WERI-Rb-1 (cell line): Measurements from ENCODE around the gene SNAI1.
A peak's percentile ranks its signal among the peaks of the same experiment; 100 is the strongest.
"Not testable (repeated sequence)": the region's sequence is repeated elsewhere in the genome, so short reads cannot be mapped to it uniquely, and the experiment has no call there.

ENCODE experiments used
- DNase-seq: peaks from one replicate; pipeline ENCODE4 v3.0.0-alpha.2; 2020
- H3K27ac ChIP-seq: fragments of 250-450 bp; sonication (Bioruptor Pico); 2 replicates; pipeline ENCODE4 v1.5.1; 2020; ENCODE audit warnings: mild to moderate bottlenecking, moderate library complexity
- H3K27me3 ChIP-seq: fragments of 250-450 bp; sonication (Bioruptor Pico); 2 replicates; pipeline ENCODE4 v1.5.1; 2021; ENCODE audit warnings: mild to moderate bottlenecking, low read depth, moderate library complexity; ENCODE audit not compliant: insufficient read depth, severe bottlenecking
- H3K36me3 ChIP-seq: fragments of 250-450 bp; sonication (Bioruptor Pico); 2 replicates; pipeline ENCODE4 v1.5.1; 2020; ENCODE audit warnings: mild to moderate bottlenecking, moderate library complexity
- H3K4me3 ChIP-seq: 2 replicates; pipeline ENCODE4 v1.5.1; 2011; ENCODE audit warnings: low read depth, mild to moderate bottlenecking, control low read depth, low read length
- H3K9me3 ChIP-seq: fragments of 250-450 bp; sonication (Bioruptor Pico); 2 replicates; pipeline ENCODE4 v1.5.1; 2021; ENCODE audit warnings: mild to moderate bottlenecking, moderate library complexity; ENCODE audit not compliant: severe bottlenecking
- TF ChIP-seq, protein P1 (sequence below): IDR thresholded peaks from 2 replicates; pipeline ENCODE4 v1.5.1; 2011; ENCODE audit warnings: low read depth, mild to moderate bottlenecking, control low read depth, inconsistent platforms, low read length

Gene SNAI1

DNA sequence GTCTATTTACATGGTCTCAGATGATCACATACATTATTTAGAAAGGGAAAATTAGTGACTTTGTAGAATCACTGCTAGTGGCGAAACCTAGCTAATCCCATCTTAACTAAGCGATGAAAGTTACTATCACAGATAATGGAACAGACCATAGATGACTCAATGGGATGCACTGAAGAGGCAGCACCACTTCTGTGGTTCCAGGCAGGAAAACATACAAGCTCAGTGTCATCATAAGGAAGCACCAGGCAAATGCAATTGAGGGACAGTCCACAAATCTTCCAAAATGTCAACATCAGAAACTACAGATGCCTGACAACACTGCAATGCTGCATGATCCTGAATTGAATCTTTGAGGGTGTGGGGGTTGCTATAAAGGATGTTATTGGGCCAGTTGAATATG is 15.9 kb upstream of the SNAI1 start:
- TF ChIP-seq, protein P1, sequence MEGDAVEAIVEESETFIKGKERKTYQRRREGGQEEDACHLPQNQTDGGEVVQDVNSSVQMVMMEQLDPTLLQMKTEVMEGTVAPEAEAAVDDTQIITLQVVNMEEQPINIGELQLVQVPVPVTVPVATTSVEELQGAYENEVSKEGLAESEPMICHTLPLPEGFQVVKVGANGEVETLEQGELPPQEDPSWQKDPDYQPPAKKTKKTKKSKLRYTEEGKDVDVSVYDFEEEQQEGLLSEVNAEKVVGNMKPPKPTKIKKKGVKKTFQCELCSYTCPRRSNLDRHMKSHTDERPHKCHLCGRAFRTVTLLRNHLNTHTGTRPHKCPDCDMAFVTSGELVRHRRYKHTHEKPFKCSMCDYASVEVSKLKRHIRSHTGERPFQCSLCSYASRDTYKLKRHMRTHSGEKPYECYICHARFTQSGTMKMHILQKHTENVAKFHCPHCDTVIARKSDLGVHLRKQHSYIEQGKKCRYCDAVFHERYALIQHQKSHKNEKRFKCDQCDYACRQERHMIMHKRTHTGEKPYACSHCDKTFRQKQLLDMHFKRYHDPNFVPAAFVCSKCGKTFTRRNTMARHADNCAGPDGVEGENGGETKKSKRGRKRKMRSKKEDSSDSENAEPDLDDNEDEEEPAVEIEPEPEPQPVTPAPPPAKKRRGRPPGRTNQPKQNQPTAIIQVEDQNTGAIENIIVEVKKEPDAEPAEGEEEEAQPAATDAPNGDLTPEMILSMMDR, result no peak

GRCh38 chr20:49969234-49969633 is 13.5 kb upstream of the SNAI1 start:
- no peaks in the 10 kb centered on the region for H3K9me3 ChIP-seq
- TF ChIP-seq, protein P1, result no peak
- DNase-seq, result no peak
- no peaks in the 10 kb centered on the region for H3K27me3 ChIP-seq
- H3K36me3 ChIP-seq, result no peaks in the 10 kb centered on the region
- H3K4me3 ChIP-seq, result no peak overlapping the region
- no peak overlapping the region for H3K27ac ChIP-seq

More for the DNA sequence above, 15.9 kb upstream of the SNAI1 start:
- no peak for DNase-seq
- Histone ChIP-seq H3K9me3 (no peaks in the 10 kb centered on the region), H3K27ac (no peak overlapping the region), H3K27me3 (no peaks in the 10 kb centered on the region), H3K4me3 (no peak overlapping the region), H3K36me3 (no peaks in the 10 kb centered on the region)

DNA sequence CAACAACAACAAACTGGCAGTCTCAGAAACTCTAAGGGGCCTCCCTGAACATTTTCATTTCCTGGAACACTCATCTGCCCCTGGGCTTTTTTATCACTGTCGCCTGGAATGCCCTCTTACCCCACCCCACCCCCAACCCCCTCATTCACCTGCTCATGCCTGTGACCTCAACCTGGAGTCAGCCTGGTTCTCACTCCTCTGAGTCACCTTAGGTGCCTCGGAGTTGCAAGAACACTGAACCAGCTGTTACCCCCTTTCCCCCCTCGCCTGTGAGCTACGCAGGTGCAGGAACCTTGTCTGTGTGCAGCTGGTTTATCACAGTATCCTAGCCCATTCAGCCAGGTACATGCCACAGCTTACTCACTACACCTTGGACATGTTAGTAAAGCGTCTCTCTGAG is 12.8 kb upstream of the SNAI1 start:
- peak; percentile 31 for DNase-seq
- Histone ChIP-seq H3K27ac (no peak overlapping the region), H3K9me3 (no peaks in the 10 kb centered on the region), H3K4me3 (no peak overlapping the region), H3K36me3 (no peaks in the 10 kb centered on the region), H3K27me3 (no peaks in the 10 kb centered on the region)
- TF ChIP-seq, protein P1, result no peak

- no peaks in the 10 kb centered on the region for H3K9me3 ChIP-seq
- no peak overlapping the region for H3K4me3 ChIP-seq
- no peak for DNase-seq
- TF ChIP-seq, protein P1, result no peak
- no peaks in the 10 kb centered on the region for H3K27me3 ChIP-seq
- no peak overlapping the region for H3K27ac ChIP-seq
- H3K36me3 ChIP-seq, result no peaks in the 10 kb centered on the region
Measured at GRCh38 chr20:49970498-49970897, 12.3 kb upstream of the SNAI1 start.

DNA sequence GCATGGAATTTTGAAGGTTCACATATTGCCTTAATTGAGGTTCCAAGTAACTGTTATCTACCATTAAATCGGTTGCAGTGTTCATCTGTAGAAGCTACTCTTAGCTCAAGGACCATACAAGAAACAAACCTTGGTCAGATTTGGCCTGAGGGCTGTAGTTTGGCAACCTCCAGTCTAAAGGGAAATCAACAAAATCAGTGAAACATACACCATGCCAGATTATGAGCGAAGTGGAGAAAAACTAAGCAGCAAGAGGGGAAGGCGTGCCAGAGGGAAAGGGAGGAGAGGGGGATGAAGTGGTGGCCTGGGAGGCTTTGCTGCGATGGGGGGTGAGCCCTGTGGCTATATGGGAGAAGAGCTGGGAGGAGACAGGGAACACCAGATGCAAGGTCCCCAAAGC is 8.8 kb upstream of the SNAI1 start:
- no peaks in the 10 kb centered on the region for H3K36me3 ChIP-seq
- no peaks in the 10 kb centered on the region for H3K9me3 ChIP-seq
- no peak overlapping the region for H3K4me3 ChIP-seq
- DNase-seq, result no peak
- TF ChIP-seq, protein P1, result no peak
- no peak overlapping the region for H3K27ac ChIP-seq
- H3K27me3 ChIP-seq, result no peaks in the 10 kb centered on the region

DNA sequence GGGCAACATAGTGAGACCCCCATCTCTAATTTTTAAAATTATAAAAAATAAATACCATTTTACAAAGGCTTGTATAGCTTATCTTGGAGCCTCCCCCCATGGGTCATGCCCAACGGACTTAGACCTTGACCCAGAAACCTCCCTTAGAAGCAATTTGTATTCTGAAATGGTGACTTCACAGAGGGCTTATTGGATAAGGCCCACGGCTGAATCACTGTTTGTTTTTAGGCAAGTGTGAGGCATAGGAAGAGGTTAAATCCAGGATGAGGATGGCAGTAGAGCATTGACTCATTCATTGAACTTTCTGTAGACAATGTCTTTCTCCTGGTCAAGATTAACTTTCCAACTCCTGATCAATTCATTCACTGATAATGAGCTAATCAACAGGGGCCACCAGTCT is 6.2 kb upstream of the SNAI1 start:
- Histone ChIP-seq H3K27me3 (no peaks in the 10 kb centered on the region), H3K9me3 (no peaks in the 10 kb centered on the region), H3K27ac (no peak overlapping the region), H3K36me3 (no peaks in the 10 kb centered on the region), H3K4me3 (no peak overlapping the region)
- DNase-seq, result no peak
- TF ChIP-seq, protein P1, result no peak

GRCh38 chr20:49977740-49978139 is 5.0 kb upstream of the SNAI1 start:
- not testable (repeated sequence) for H3K27ac ChIP-seq, H3K4me3 ChIP-seq, DNase-seq, H3K36me3 ChIP-seq, H3K27me3 ChIP-seq, H3K9me3 ChIP-seq
